Neural progenitor cell (in vitro differentiated cells): ENCODE results near the gene LGMN. TPM values are rescaled to one million over a fixed set of nuclear protein-coding genes. Genes with fewer than 3 reads are reported as not detected.

Experiments
- DNase-seq: peaks from one replicate; pipeline ENCODE4 v3.0.0-alpha.2; 2016; ENCODE audit warnings: low spot score
- H2AFZ ChIP-seq: fragments of 200-600 bp; sonication (generic); replicated peaks from 2 replicates; pipeline ENCODE4 v1.6.1; 2016; ENCODE audit warnings: antibody characterized with exemption
- H3F3A ChIP-seq: fragments of 200-600 bp; sonication (generic); 2 replicates; pipeline ENCODE4 v1.6.1; 2016; ENCODE audit warnings: antibody characterized with exemption, low read depth
- H3K27ac ChIP-seq: fragments of 200-600 bp; sonication (generic); 2 replicates; pipeline ENCODE4 v1.5.1; 2016; ENCODE audit warnings: mild to moderate bottlenecking
- H3K27me3 ChIP-seq: fragments of 200-600 bp; sonication (generic); 2 replicates; pipeline ENCODE4 v1.6.1; 2016; ENCODE audit warnings: mild to moderate bottlenecking, moderate library complexity
- H3K36me3 ChIP-seq: fragments of 200-600 bp; sonication (generic); 2 replicates; pipeline ENCODE4 v1.5.1; 2016
- H3K4me1 ChIP-seq: fragments of 200-600 bp; sonication (generic); 2 replicates; pipeline ENCODE4 v1.6.1; 2016; ENCODE audit warnings: mixed run types
- H3K4me2 ChIP-seq: fragments of 200-600 bp; sonication (generic); 2 replicates; pipeline ENCODE4 v1.6.1; 2016
- H3K4me3 ChIP-seq: fragments of 200-600 bp; sonication (generic); 2 replicates; pipeline ENCODE4 v1.5.1; 2016
- H3K79me2 ChIP-seq: fragments of 200-600 bp; sonication (generic); 2 replicates; pipeline ENCODE4 v1.6.1; 2016; ENCODE audit warnings: low read depth
- H3K9ac ChIP-seq: fragments of 200-600 bp; sonication (generic); 2 replicates; pipeline ENCODE4 v1.6.1; 2016
- H3K9me3 ChIP-seq: fragments of 200-600 bp; sonication (generic); 2 replicates; pipeline ENCODE4 v1.5.1; 2016; ENCODE audit warnings: low read depth
- H4K20me1 ChIP-seq: fragments of 200-600 bp; sonication (generic); 2 replicates; pipeline ENCODE4 v1.6.1; 2016; ENCODE audit warnings: low read depth
- H3K27ac Mint-ChIP-seq: 3 replicates; pipeline ENCODE4 v1.8.0; 2021; ENCODE audit warnings: mixed read lengths
- H3K27me3 Mint-ChIP-seq: 2 replicates; pipeline ENCODE4 v1.8.0; 2022; ENCODE audit warnings: low read depth, mild to moderate bottlenecking, inconsistent platforms, moderate library complexity, mixed read lengths; ENCODE audit not compliant: insufficient read depth
- H3K36me3 Mint-ChIP-seq: 3 replicates; pipeline ENCODE4 v1.8.0; 2021; ENCODE audit warnings: mixed read lengths
- H3K4me1 Mint-ChIP-seq: 3 replicates; pipeline ENCODE4 v1.8.0; 2021; ENCODE audit warnings: mixed read lengths
- H3K4me3 Mint-ChIP-seq: 3 replicates; pipeline ENCODE4 v1.8.0; 2021; ENCODE audit warnings: mild to moderate bottlenecking, moderate library complexity, mixed read lengths
- H3K9me3 Mint-ChIP-seq: 3 replicates; pipeline ENCODE4 v1.8.0; 2020; ENCODE audit warnings: mixed read lengths
- CTCF ChIP-seq: fragments of 200-600 bp; sonication (generic); IDR thresholded peaks from 2 replicates; pipeline ENCODE4 v1.5.1; 2017; ENCODE audit warnings: antibody characterized with exemption, mild to moderate bottlenecking
- EZH2 ChIP-seq: fragments of 200-600 bp; sonication (generic); IDR thresholded peaks from 2 replicates; pipeline ENCODE4 v1.6.1; 2017; ENCODE audit warnings: antibody characterized with exemption, mild to moderate bottlenecking, moderate library complexity
- EZH2phosphoT487 ChIP-seq: fragments of 200-600 bp; sonication (generic); IDR thresholded peaks from 2 replicates; pipeline ENCODE4 v1.6.1; 2017; ENCODE audit warnings: antibody characterized with exemption
- total RNA-seq: library from RNA; depleted of rRNA; stranded (reverse); fragments of >200 nt; gene quantifications from 2 replicates; pipeline ENCODE4 v1.2.3, GENCODE V29; 2015; ENCODE audit warnings: low replicate concordance

The LGMN gene
- total RNA-seq, 1 donor from 2014 or later: 87.0 TPM

DNA sequence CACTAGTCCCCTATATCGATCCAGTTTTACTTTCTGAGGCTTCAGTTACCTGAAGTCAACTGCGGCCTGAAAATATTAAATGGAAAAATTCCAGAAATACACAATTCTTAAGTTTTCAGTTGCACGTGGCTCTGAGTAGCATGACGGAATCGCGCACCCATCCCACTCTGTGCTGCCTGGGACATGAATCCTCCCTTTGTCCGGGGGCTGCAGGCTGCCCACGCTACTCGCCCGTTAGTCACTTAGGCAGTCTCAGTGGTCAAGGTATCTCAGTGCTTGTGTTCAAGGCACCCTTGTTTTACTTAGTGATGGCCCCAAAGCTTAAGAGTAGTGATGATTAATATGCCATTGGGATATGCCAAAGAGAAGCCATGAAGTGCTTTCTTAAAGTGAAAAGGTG is 46.6 kb downstream of the LGMN start:
- H3K36me3 ChIP-seq: no peaks in the 10 kb centered on the region
- H3K27ac Mint-ChIP-seq: no peak overlapping the region
- no peaks in the 10 kb centered on the region for H3K9me3 ChIP-seq
- H3K4me3 ChIP-seq: no peak overlapping the region
- no peaks in the 10 kb centered on the region for H3F3A ChIP-seq
- H3K79me2 ChIP-seq: no peaks in the 10 kb centered on the region
- no peak overlapping the region for H3K4me2 ChIP-seq
- no peak overlapping the region for H3K9ac ChIP-seq
- no peaks in the 10 kb centered on the region for H3K27me3 ChIP-seq
- H3K4me1 ChIP-seq: no peaks in the 10 kb centered on the region
- H3K27me3 Mint-ChIP-seq: peaks cover 2% of the 10 kb centered on the region
- H4K20me1 ChIP-seq: no peaks in the 10 kb centered on the region
- H2AFZ ChIP-seq: no peak overlapping the region
- peaks cover 17% of the 10 kb centered on the region for H3K36me3 Mint-ChIP-seq
- TF ChIP-seq EZH2: no peak
- no peak for TF ChIP-seq CTCF
- TF ChIP-seq EZH2phosphoT487: no peak
- H3K27ac ChIP-seq: no peak overlapping the region
- no peaks in the 10 kb centered on the region for H3K4me1 Mint-ChIP-seq
- no peaks in the 10 kb centered on the region for H3K9me3 Mint-ChIP-seq
- DNase-seq: no peak
- peak overlapping the region; percentile 15 for H3K4me3 Mint-ChIP-seq

GRCh38 chr14:92698393-92698792 is 50.0 kb downstream of the LGMN start:
- no peak for TF ChIP-seq EZH2phosphoT487
- no peak for TF ChIP-seq EZH2
- TF ChIP-seq CTCF: no peak
- H4K20me1 ChIP-seq: no peaks in the 10 kb centered on the region
- no peak overlapping the region for H3K4me2 ChIP-seq
- Mint-ChIP-seq H3K27ac (no peak overlapping the region), H3K9me3 (no peaks in the 10 kb centered on the region), H3K36me3 (peaks cover 2% of the 10 kb centered on the region), H3K27me3 (peaks cover 11% of the 10 kb centered on the region), H3K4me3 (no peak overlapping the region), H3K4me1 (peaks cover 7% of the 10 kb centered on the region)
- no peaks in the 10 kb centered on the region for H3K36me3 ChIP-seq
- no peak overlapping the region for H3K4me3 ChIP-seq
- no peaks in the 10 kb centered on the region for H3K4me1 ChIP-seq
- H3F3A ChIP-seq: no peaks in the 10 kb centered on the region
- H3K79me2 ChIP-seq: no peaks in the 10 kb centered on the region
- no peaks in the 10 kb centered on the region for H3K27me3 ChIP-seq
- no peak overlapping the region for H2AFZ ChIP-seq
- H3K9me3 ChIP-seq: no peaks in the 10 kb centered on the region
- no peak overlapping the region for H3K27ac ChIP-seq
- no peak overlapping the region for H3K9ac ChIP-seq
- DNase-seq: no peak

- no peak for TF ChIP-seq CTCF
- TF ChIP-seq EZH2phosphoT487: no peak
- TF ChIP-seq EZH2: no peak
- H3K9ac ChIP-seq: no peak overlapping the region
- H3K4me1 Mint-ChIP-seq: peaks cover 7% of the 10 kb centered on the region
- no peak overlapping the region for H3K27ac Mint-ChIP-seq
- no peaks in the 10 kb centered on the region for H4K20me1 ChIP-seq
- no peak overlapping the region for H3K27ac ChIP-seq
- H3K36me3 Mint-ChIP-seq: no peaks in the 10 kb centered on the region
- H3F3A ChIP-seq: no peaks in the 10 kb centered on the region
- H3K27me3 Mint-ChIP-seq: peaks cover 9% of the 10 kb centered on the region
- DNase-seq: no peak
- H3K4me1 ChIP-seq: no peaks in the 10 kb centered on the region
- no peak overlapping the region for H3K4me3 ChIP-seq
- H3K79me2 ChIP-seq: no peaks in the 10 kb centered on the region
- no peak overlapping the region for H2AFZ ChIP-seq
- H3K4me3 Mint-ChIP-seq: no peak overlapping the region
- no peaks in the 10 kb centered on the region for H3K36me3 ChIP-seq
- H3K9me3 Mint-ChIP-seq: no peaks in the 10 kb centered on the region
- H3K27me3 ChIP-seq: no peaks in the 10 kb centered on the region
- H3K9me3 ChIP-seq: no peaks in the 10 kb centered on the region
- H3K4me2 ChIP-seq: no peak overlapping the region
Measured at GRCh38 chr14:92696366-92696765, 52.1 kb downstream of the LGMN start.

GRCh38 chr14:92695562-92695961 is 52.9 kb downstream of the LGMN start:
- no peaks in the 10 kb centered on the region for H3K9me3 Mint-ChIP-seq
- peaks cover 7% of the 10 kb centered on the region for H3K4me1 Mint-ChIP-seq
- Histone ChIP-seq H3K9ac (no peak overlapping the region), H3K4me1 (no peaks in the 10 kb centered on the region), H3K79me2 (no peaks in the 10 kb centered on the region), H2AFZ (no peak overlapping the region), H3K9me3 (no peaks in the 10 kb centered on the region), H3K27ac (no peak overlapping the region), H3K4me2 (no peak overlapping the region), H3K36me3 (no peaks in the 10 kb centered on the region), H3K4me3 (no peak overlapping the region), H3F3A (no peaks in the 10 kb centered on the region), H3K27me3 (no peaks in the 10 kb centered on the region), H4K20me1 (no peaks in the 10 kb centered on the region)
- no peak for TF ChIP-seq EZH2
- no peak for TF ChIP-seq EZH2phosphoT487
- no peak for TF ChIP-seq CTCF
- H3K36me3 Mint-ChIP-seq: no peaks in the 10 kb centered on the region
- no peak for DNase-seq
- H3K27ac Mint-ChIP-seq: no peak overlapping the region
- H3K4me3 Mint-ChIP-seq: no peak overlapping the region
- H3K27me3 Mint-ChIP-seq: peaks cover 13% of the 10 kb centered on the region
